A549 (cell line): ENCODE results near the gene CDK14. TPM values are rescaled to one million over a fixed set of nuclear protein-coding genes. Genes with fewer than 3 reads are reported as not detected.

Source experiments
- ATAC-seq, 2 experiments: fragments of 200-7000 bp in 1 of 2; fragments of >200 bp in 1 of 2; cut with Nextera tagmentation in 1 of 2; cut with Tn5 transposase in 1 of 2; 3 replicates each; pipeline versions ENCODE4 v1.8.0 to v1.9.1; 2018 to 2020; ENCODE audit warnings: mild to moderate bottlenecking in 1 of 2, moderate library complexity in 1 of 2
- CTCF ChIA-PET: fragments of 300-600 bp; sonication (Branson Sonifier 250); formaldehyde crosslinking; extraction: SDS; loops from one replicate; lab custom pipeline; 2021; ENCODE audit warnings: antibody characterized with exemption, inconsistent platforms; lab: Yijun Ruan, JAX
- POLR2A ChIA-PET: fragments of 350-600 bp; formaldehyde crosslinking; extraction: SDS; loops from one replicate; lab custom pipeline; 2021; ENCODE audit warnings: antibody characterized with exemption, inconsistent platforms; lab: Yijun Ruan, JAX
- DNase-seq, 2 experiments: peaks; one replicate each; pipeline versions ENCODE4 v3.0.0 to v3.0.0-alpha.2; 2011 to 2016; ENCODE audit warnings: low read depth in 1 of 2, low spot score in 1 of 2
- FAIRE-seq: peaks from 2 replicates; lab custom pipeline; 2011; peaks lifted over from hg19 to GRCh38; lab: Jason Lieb, UNC
- H3K27ac ChIP-seq, 2 experiments: fragments of >200 bp; sonication (Bioruptor Twin); formaldehyde crosslinking; 3 replicates each; pipeline ENCODE4 v1.5.1; 2016 to 2017
- H3K4me1 ChIP-seq: fragments of >200 bp; sonication (Bioruptor Twin); formaldehyde crosslinking; 3 replicates; pipeline ENCODE4 v1.6.1; 2016
- H3K4me2 ChIP-seq: fragments of >200 bp; sonication (Bioruptor Twin); formaldehyde crosslinking; 3 replicates; pipeline ENCODE4 v1.6.1; 2016
- H3K4me3 ChIP-seq: fragments of >200 bp; sonication (Bioruptor Twin); formaldehyde crosslinking; 3 replicates; pipeline ENCODE4 v1.5.1; 2016
- H3K9me3 ChIP-seq: fragments of >200 bp; sonication (Bioruptor Twin); formaldehyde crosslinking; 3 replicates; pipeline ENCODE4 v1.6.1; 2016
- ATOH8 ChIP-seq: fragments of 250-450 bp; sonication (Bioruptor Pico); IDR thresholded peaks from 2 replicates; pipeline ENCODE4 v1.5.0; 2020; ENCODE audit warnings: low read depth, mild to moderate bottlenecking, moderate library complexity
- CBX8 ChIP-seq: fragments of 200-600 bp; sonication (generic); IDR thresholded peaks from 2 replicates; pipeline ENCODE4 v1.6.1; 2016
- CTCF ChIP-seq: fragments of >200 bp; sonication (Bioruptor Twin); formaldehyde crosslinking; IDR thresholded peaks from 3 replicates; pipeline ENCODE4 v1.5.1; 2016
- E2F6 ChIP-seq: IDR thresholded peaks from 2 replicates; pipeline ENCODE4 v1.6.1; 2012; ENCODE audit warnings: low read depth, borderline replicate concordance
- ELK1 ChIP-seq: fragments of 150-350 bp; IDR thresholded peaks from 2 replicates; pipeline ENCODE4 v1.6.1; 2014; ENCODE audit warnings: low read depth, mild to moderate bottlenecking, low read length
- GATA3 ChIP-seq: IDR thresholded peaks from 2 replicates; pipeline ENCODE4 v1.6.1; 2012; ENCODE audit warnings: borderline replicate concordance
- HDAC2 ChIP-seq: fragments of 200-600 bp; sonication (generic); IDR thresholded peaks from 2 replicates; pipeline ENCODE4 v1.6.1; 2016
- HES2 ChIP-seq: fragments of >200 bp; sonication (Bioruptor Twin); formaldehyde crosslinking; IDR thresholded peaks from 2 replicates; pipeline ENCODE4 v1.6.1; 2016
- HEYL ChIP-seq: fragments of 250-450 bp; sonication (Bioruptor Pico); IDR thresholded peaks from 2 replicates; pipeline ENCODE4 v1.8.0; 2021; ENCODE audit warnings: mild to moderate bottlenecking, moderate library complexity
- HOXB13 ChIP-seq: fragments of 250-450 bp; sonication (Bioruptor Pico); IDR thresholded peaks from 2 replicates; pipeline ENCODE4 v1.5.0; 2020; ENCODE audit warnings: low read depth, mild to moderate bottlenecking, moderate library complexity
- HOXB5 ChIP-seq: fragments of 250-450 bp; sonication (Bioruptor Pico); IDR thresholded peaks from 2 replicates; pipeline ENCODE4 v1.5.0; 2020; ENCODE audit warnings: mild to moderate bottlenecking, moderate library complexity
- JUN ChIP-seq, 2 experiments: fragments of >200 bp; sonication (Bioruptor Twin); formaldehyde crosslinking; IDR thresholded peaks; 2 replicates in 1 of 2; 3 replicates in 1 of 2; pipeline ENCODE4 v1.6.1; 2016 to 2017
- JUNB ChIP-seq: fragments of >200 bp; sonication (Bioruptor Twin); formaldehyde crosslinking; IDR thresholded peaks from 2 replicates; pipeline ENCODE4 v1.6.1; 2016
- KDM5A ChIP-seq: fragments of 200-600 bp; sonication (generic); IDR thresholded peaks from 2 replicates; pipeline ENCODE4 v1.6.1; 2016; ENCODE audit warnings: antibody characterized with exemption, mild to moderate bottlenecking
- MYC ChIP-seq: IDR thresholded peaks from 2 replicates; pipeline ENCODE4 v1.6.1; 2012; ENCODE audit warnings: mild to moderate bottlenecking, inconsistent platforms, low read length, improper control_type of control experiment, borderline replicate concordance
- POLR2AphosphoS2 ChIP-seq: conservative IDR thresholded peaks from 2 replicates; pipeline ENCODE4 v1.6.1; 2012; ENCODE audit warnings: low read length, improper control_type of control experiment, inconsistent platforms
- RCOR1 ChIP-seq: fragments of 150-350 bp; IDR thresholded peaks from 2 replicates; pipeline ENCODE4 v1.6.1; 2014; ENCODE audit warnings: antibody characterized with exemption, low read length, low read depth
- REST ChIP-seq: fragments of 200-600 bp; sonication (generic); IDR thresholded peaks from 2 replicates; pipeline ENCODE4 v1.6.1; 2016; ENCODE audit warnings: antibody characterized with exemption, mild to moderate bottlenecking, moderate library complexity
- RFX5 ChIP-seq: fragments of 450-650 bp; IDR thresholded peaks from 2 replicates; pipeline ENCODE4 v1.7.1; 2014; ENCODE audit warnings: antibody characterized with exemption, mild to moderate bottlenecking, moderate library complexity
- RNF2 ChIP-seq: fragments of 200-600 bp; sonication (generic); IDR thresholded peaks from 2 replicates; pipeline ENCODE4 v1.6.1; 2016; ENCODE audit warnings: low read depth, mild to moderate bottlenecking, antibody characterized with exemption, moderate library complexity, borderline replicate concordance
- SMC3 ChIP-seq: fragments of >200 bp; sonication (Bioruptor Twin); formaldehyde crosslinking; IDR thresholded peaks from 3 replicates; pipeline ENCODE4 v1.6.1; 2018; ENCODE audit warnings: inconsistent platforms
- USF2 ChIP-seq: fragments of 450-650 bp; IDR thresholded peaks from 2 replicates; pipeline ENCODE4 v1.6.1; 2014; ENCODE audit warnings: antibody characterized with exemption
- ZNF302 ChIP-seq: fragments of 250-450 bp; sonication (Bioruptor Pico); IDR thresholded peaks from 2 replicates; pipeline ENCODE4 v1.9.0; 2021; ENCODE audit warnings: inconsistent platforms, mild to moderate bottlenecking, moderate library complexity
- WGBS: methylation state at CpG from one replicate; pipeline ENCODE4 v1.1.6; 2017; ENCODE audit errors: missing lambda C conversion rate; 5-methylcytosine and 5-hydroxymethylcytosine counted together
- polyA plus RNA-seq, 4 experiments: library from polyadenylated mRNA; depleted of rRNA in 3 of 4; stranded (reverse); fragments of >200 nt; fragmentation: RNase III in 1 of 4; extraction: RNeasy Plus Mini Kit Qiagen cat#74134 plus additional on column Dnase treatment in 1 of 4; gene quantifications; 2 replicates in 3 of 4; 3 replicates in 1 of 4; pipeline ENCODE4 v1.2.3, GENCODE V29; 2011 to 2017

The CDK14 gene
- polyA plus RNA-seq, 2 of the 4 experiments (the other 2 are of a cell fraction) = 0.21 to 0.23 TPM

GRCh38 chr7:90886416-90886815 lies 290.3 kb downstream of the CDK14 start:
- WGBS = 9% methylated on average over 2 of the region's 2 CpGs
- H3K4me2 ChIP-seq = no peak overlapping the region
- H3K4me3 ChIP-seq = no peak overlapping the region
- TF ChIP-seq ELK1 (no peak), POLR2AphosphoS2 (no peak), REST (no peak), HOXB13 (CRISPR knock-in tag) (no peak), HES2 (no peak), RFX5 (no peak), RCOR1 (no peak), JUNB (no peak), E2F6 (no peak), CBX8 (no peak)
- no peaks in the 10 kb centered on the region for H3K4me1 ChIP-seq
- CTCF ChIA-PET = no interaction called here
- no peak overlapping the region for H3K27ac ChIP-seq
- ATAC-seq = no peak
- no peaks in the 10 kb centered on the region for H3K9me3 ChIP-seq
- POLR2A ChIA-PET = no interaction called here
- DNase-seq = no peak
- FAIRE-seq = no peak

- ATAC-seq (no peak), DNase-seq (no peak), FAIRE-seq (no peak)
- no peak overlapping the region for H3K27ac ChIP-seq
- H3K4me1 ChIP-seq = no peaks in the 10 kb centered on the region
- TF ChIP-seq POLR2AphosphoS2 (no peak), MYC (no peak), KDM5A (no peak), JUN (IDR thresholded peaks at IDR 0.05) (no peak), RNF2 (no peak), GATA3 (no peak), SMC3 (no peak), HEYL (CRISPR knock-in tag) (no peak), ZNF302 (no peak), RFX5 (no peak), HOXB13 (CRISPR knock-in tag) (no peak), HDAC2 (no peak)
- H3K4me3 ChIP-seq = no peak overlapping the region
- POLR2A ChIA-PET = no interaction called here
- no peaks in the 10 kb centered on the region for H3K9me3 ChIP-seq
- 2% methylated on average over 2 of the region's 2 CpGs for WGBS
- no peak overlapping the region for H3K4me2 ChIP-seq
- CTCF ChIA-PET = no interaction called here
Measured at GRCh38 chr7:90889210-90889609, 293.1 kb downstream of the CDK14 start.

- ATAC-seq = no peak
- Histone ChIP-seq H3K9me3 (no peaks in the 10 kb centered on the region), H3K4me1 (no peaks in the 10 kb centered on the region), H3K4me3 (no peak overlapping the region), H3K27ac (no peak overlapping the region), H3K4me2 (no peak overlapping the region)
- 16% methylated on average over 1 of the region's 1 CpG for WGBS
- DNase-seq = no peak
- FAIRE-seq = no peak
- POLR2A ChIA-PET = no interaction called here
- TF ChIP-seq RFX5 (no peak), ATOH8 (no peak), USF2 (no peak), HOXB5 (CRISPR knock-in tag) (no peak), CTCF (no peak), E2F6 (no peak)
- CTCF ChIA-PET = no interaction called here
Measured at GRCh38 chr7:90889644-90890043, 293.5 kb downstream of the CDK14 start.
